A673 (cell line): ENCODE results near the gene CACNA2D1. TPM values are rescaled to one million over a fixed set of nuclear protein-coding genes. Genes with fewer than 3 reads are reported as not detected.

Experiments
- BruUV-seq: library from RNA; stranded (reverse); fragments of 400-500 nt; replicated peaks from 2 replicates; lab custom pipeline; 2021; lab: Mats Ljungman, UMichigan
- CTCF ChIA-PET: fragments of 300-600 bp; sonication (Branson Sonifier 250); formaldehyde crosslinking; loops from one replicate; lab custom pipeline; 2022; ENCODE audit warnings: antibody characterized with exemption; lab: Charles Lee
- POLR2A ChIA-PET: fragments of 300-600 bp; sonication (Branson Sonifier 250); formaldehyde crosslinking; loops from one replicate; lab custom pipeline; 2022; ENCODE audit warnings: antibody characterized with exemption; ENCODE audit not compliant: low non-redundant PET; lab: Charles Lee
- DNase-seq: peaks from one replicate; pipeline ENCODE4 v3.0.0-alpha.2; 2015; ENCODE audit warnings: low spot score
- H3K27ac ChIP-seq: fragments of 200-600 bp; sonication (generic); 2 replicates; pipeline ENCODE4 v1.5.1; 2016; ENCODE audit warnings: mixed run types, low read depth, mild to moderate bottlenecking, mixed read lengths, antibody characterized with exemption, low read length; ENCODE audit not compliant: poor library complexity, severe bottlenecking
- H3K27me3 ChIP-seq: fragments of 200-600 bp; sonication (generic); replicated peaks from 2 replicates; pipeline ENCODE4 v1.6.1; 2017; ENCODE audit warnings: mixed run types, low read depth, mild to moderate bottlenecking, mixed read lengths, antibody characterized with exemption, low read length; ENCODE audit not compliant: insufficient read depth, poor library complexity
- H3K36me3 ChIP-seq: fragments of 200-600 bp; sonication (generic); 2 replicates; pipeline ENCODE4 v1.6.1; 2016; ENCODE audit warnings: mixed run types, mild to moderate bottlenecking, mixed read lengths, antibody characterized with exemption, low read length; ENCODE audit not compliant: insufficient read depth, poor library complexity, severe bottlenecking
- H3K4me1 ChIP-seq: fragments of 200-600 bp; sonication (generic); 2 replicates; pipeline ENCODE4 v1.6.1; 2017; ENCODE audit warnings: mixed run types, mild to moderate bottlenecking, mixed read lengths, antibody characterized with exemption, low read length; ENCODE audit not compliant: insufficient read depth, poor library complexity, severe bottlenecking
- H3K4me3 ChIP-seq: fragments of 200-600 bp; sonication (generic); 2 replicates; pipeline ENCODE4 v1.5.1; 2016; ENCODE audit warnings: low read depth, mixed run types, mild to moderate bottlenecking, mixed read lengths, low read length; ENCODE audit not compliant: poor library complexity, severe bottlenecking
- H3K9me3 ChIP-seq: fragments of 200-600 bp; sonication (generic); 2 replicates; pipeline ENCODE4 v1.6.1; 2016; ENCODE audit warnings: mixed run types, low read depth, mild to moderate bottlenecking, mixed read lengths, antibody characterized with exemption, low read length; ENCODE audit not compliant: poor library complexity, severe bottlenecking
- EZH2 ChIP-seq: fragments of 200-600 bp; sonication (generic); IDR thresholded peaks from 2 replicates; pipeline ENCODE4 v1.6.1; 2017; ENCODE audit warnings: borderline replicate concordance, low read depth, mild to moderate bottlenecking, mixed read lengths, antibody characterized with exemption, low read length; ENCODE audit not compliant: poor library complexity, severe bottlenecking
- intact Hi-C: fragments of 100-400 bp; cut with micrococcal nuclease; formaldehyde crosslinking; loops from one replicate; pipeline ENCODE4 v1.10.0; 2022; ENCODE audit not compliant: unreplicated experiment
- total RNA-seq: library from RNA; stranded (reverse); gene quantifications from 2 replicates; pipeline ENCODE4 v1.2.3, GENCODE V29; 2021
- TF ChIP-seq, protein P1 (sequence below): fragments of 300-800, 200-600 bp; sonication (generic); conservative IDR thresholded peaks from 2 replicates; pipeline ENCODE4 v1.5.1; 2017; ENCODE audit warnings: low read depth, mild to moderate bottlenecking, antibody characterized with exemption, low read length, moderate library complexity, mixed read lengths

Gene CACNA2D1
- total RNA-seq, 1 experiment from 2014 or later, result 49.1 TPM

DNA sequence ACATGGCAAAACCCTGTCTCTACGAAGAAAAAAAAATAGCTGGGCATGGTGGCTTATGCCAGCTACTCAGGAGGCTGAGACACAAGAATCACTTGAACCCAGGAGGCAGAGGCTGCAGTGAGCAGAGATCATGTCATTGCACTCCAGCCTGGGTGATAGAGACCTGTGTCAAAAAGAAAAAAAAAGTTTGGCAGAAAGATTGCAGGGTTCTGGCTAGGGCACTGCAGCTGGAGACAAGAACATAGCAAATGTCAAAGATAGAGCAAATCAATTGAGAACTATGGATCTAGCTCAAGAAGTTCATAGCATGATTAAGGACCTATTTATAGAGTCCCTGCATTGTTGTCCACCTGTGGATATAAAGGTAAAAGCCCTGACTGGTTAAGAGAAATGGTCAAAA, 79.5 kb downstream of the CACNA2D1 start:
- TF ChIP-seq, protein P1, sequence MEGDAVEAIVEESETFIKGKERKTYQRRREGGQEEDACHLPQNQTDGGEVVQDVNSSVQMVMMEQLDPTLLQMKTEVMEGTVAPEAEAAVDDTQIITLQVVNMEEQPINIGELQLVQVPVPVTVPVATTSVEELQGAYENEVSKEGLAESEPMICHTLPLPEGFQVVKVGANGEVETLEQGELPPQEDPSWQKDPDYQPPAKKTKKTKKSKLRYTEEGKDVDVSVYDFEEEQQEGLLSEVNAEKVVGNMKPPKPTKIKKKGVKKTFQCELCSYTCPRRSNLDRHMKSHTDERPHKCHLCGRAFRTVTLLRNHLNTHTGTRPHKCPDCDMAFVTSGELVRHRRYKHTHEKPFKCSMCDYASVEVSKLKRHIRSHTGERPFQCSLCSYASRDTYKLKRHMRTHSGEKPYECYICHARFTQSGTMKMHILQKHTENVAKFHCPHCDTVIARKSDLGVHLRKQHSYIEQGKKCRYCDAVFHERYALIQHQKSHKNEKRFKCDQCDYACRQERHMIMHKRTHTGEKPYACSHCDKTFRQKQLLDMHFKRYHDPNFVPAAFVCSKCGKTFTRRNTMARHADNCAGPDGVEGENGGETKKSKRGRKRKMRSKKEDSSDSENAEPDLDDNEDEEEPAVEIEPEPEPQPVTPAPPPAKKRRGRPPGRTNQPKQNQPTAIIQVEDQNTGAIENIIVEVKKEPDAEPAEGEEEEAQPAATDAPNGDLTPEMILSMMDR, result no peak
- no peaks in the 10 kb centered on the region for H3K27me3 ChIP-seq
- intact Hi-C loops, result no loop called here
- BruUV-seq, result no TSS peak
- POLR2A ChIA-PET, result no interaction called here
- peaks cover 31% of the 10 kb centered on the region for H3K4me1 ChIP-seq
- CTCF ChIA-PET, result no interaction called here
- no peaks in the 10 kb centered on the region for H3K36me3 ChIP-seq
- no peak overlapping the region for H3K4me3 ChIP-seq
- H3K9me3 ChIP-seq, result no peaks in the 10 kb centered on the region
- no peak for DNase-seq
- no peak overlapping the region for H3K27ac ChIP-seq

DNA sequence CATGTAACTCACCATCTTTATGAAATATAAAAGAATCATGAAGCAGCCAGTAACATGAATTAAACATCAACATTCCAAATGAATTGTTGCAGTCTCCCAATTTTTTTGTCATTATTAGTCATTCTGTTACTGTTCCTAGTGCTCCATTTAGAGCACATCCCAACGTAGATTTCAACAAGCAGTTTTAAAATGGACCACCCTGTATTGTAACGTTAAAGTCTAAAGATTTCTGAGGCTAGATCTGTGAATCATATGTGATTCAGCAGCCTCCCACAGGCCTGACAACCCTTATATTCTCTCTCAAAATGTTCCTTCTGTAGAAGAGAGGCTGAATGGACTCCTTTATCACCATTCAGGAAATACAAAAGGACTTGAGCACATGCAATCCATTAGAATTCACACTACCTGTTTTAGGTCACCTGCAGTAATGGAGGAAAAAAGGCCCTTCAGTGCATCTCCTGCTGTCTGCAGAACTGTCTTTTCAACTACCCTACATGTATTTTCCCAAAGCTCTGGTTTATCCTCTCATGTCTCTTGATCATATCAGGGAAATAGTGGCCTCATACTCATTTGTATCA, 81.4 kb downstream of the CACNA2D1 start:
- Histone ChIP-seq H3K36me3 (no peaks in the 10 kb centered on the region), H3K4me3 (no peak overlapping the region), H3K27ac (no peak overlapping the region), H3K4me1 (peaks cover 18% of the 10 kb centered on the region), H3K9me3 (no peaks in the 10 kb centered on the region), H3K27me3 (no peaks in the 10 kb centered on the region)
- TF ChIP-seq, protein P1, result no peak
- TF ChIP-seq EZH2, result no peak
- BruUV-seq, result no TSS peak
- CTCF ChIA-PET, result no interaction called here
- POLR2A ChIA-PET, result no interaction called here
- no peak for DNase-seq
- intact Hi-C loops, result no loop called here

DNA sequence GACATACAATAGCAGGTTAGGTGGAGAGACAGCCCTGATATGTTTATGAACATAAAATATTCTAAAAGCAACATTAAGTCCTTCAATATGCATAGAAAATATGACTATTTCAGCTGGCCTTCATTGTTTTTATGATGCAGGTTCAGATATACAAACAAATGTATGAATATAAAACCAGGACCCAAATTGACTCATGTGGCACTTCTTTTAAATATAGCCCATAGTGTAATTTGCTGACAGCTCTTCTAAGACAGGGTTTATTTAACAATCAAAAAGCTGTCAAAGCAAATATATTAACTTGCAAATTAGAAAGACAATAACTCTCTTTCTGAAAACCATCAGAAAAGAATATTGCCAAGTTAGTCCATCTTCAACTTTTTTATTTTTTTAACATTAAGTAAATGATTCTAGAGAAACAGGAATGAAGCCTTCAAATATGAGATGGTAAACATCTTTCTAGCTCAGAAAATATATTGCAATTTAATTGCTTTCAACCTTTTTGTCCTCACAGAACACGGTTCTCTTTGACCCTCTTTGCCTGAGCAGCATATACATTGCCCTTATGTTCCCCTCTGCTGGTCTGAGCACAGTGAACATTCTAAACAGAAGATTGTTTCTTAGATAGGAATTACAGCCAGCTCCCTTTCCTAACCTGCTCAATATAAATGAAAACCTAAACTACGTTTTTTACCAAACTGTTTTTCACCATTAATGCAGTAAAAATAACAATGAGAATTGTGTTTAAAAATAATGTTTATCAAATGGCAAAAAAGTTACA, 82.8 kb downstream of the CACNA2D1 start:
- Histone ChIP-seq H3K27me3 (no peaks in the 10 kb centered on the region), H3K36me3 (no peaks in the 10 kb centered on the region), H3K9me3 (no peaks in the 10 kb centered on the region), H3K4me3 (no peak overlapping the region), H3K4me1 (peaks cover 18% of the 10 kb centered on the region), H3K27ac (no peak overlapping the region)
- ChIA-PET POLR2A (no interaction called here), CTCF (no interaction called here)
- DNase-seq, result no peak
- intact Hi-C loops, result no loop called here
- TF ChIP-seq, protein P1, result no peak
- no peak for TF ChIP-seq EZH2
- BruUV-seq, result no TSS peak
